NCI-H128 (cell line): ENCODE measurements around the gene ATXN1L.
"Not testable (repeated sequence)": the region's sequence is repeated elsewhere in the genome, so short reads cannot be mapped to it uniquely, and the experiment has no call there.

Experiments used
- DNase-seq: peaks from one replicate; lab custom pipeline; 2025; ENCODE audit not compliant: unreplicated experiment; lab: John Stamatoyannopoulos, UW

Gene ATXN1L

DNA sequence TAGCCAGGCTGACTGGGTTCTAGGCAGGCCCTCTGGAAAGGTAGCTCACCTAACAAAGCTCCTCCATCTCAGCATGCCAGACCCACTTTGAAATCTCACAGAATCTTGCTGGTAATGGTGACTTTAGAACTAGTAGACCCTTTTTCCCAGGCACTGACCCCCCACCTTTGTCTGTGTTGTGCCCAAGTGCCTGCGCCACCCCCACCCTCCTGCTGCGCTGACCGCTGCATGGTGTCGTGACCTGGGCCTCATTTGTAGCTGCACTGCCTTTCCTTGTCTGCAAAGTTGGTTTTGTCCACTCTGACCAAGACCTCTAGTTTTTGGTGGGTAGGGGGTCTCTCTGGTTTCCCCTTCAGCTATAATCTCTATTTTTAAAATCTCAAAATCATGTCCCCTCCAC, 6.8 kb downstream of the ATXN1L start:
- no peak for DNase-seq

DNA sequence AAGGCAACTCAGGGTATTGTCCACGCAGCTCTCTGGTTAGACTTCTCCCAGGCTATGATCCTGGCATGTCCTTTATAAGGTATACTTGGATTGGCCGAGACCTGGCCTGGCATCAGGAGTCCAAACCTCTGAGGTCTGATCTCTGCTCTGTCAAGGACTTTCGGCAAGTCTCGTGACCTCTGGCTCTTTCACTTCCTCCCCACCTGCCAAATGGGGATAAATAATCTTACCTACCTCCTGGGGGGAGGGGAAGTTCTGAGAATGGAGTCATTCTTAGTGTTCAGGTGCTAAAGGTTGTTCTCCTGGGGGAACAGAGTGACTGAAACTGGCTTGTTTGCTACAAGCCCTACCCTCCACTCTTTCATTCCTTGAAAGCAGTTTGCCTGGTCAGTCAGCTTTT, 7.6 kb downstream of the ATXN1L start:
- DNase-seq = no peak

DNA sequence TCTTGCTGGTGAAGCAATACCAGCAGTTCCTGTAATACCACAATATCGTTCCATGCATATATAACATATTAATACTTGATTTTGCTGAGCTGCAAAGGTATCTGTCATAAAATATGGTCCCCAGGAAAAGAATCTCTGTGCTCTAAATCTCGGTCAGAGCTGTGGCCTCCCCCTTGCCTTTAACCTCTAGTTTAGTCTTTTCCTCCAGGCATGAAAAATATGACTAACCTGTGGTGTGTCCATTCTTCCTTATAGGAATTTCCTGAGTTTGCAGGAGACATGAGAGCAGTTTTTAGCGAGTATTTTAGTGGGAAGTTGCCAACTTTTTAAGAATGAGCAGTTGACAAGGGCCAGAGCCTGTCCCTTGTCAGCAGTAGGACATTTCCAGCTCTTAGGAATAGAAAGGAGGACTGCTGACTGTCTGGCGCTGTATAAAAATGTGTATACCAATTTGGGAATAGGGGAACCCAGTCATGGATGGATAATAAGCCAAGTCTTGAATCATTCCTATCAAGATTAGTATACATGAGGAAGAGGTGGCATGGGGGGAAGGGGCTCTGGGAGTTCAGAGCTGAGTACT, 8.7 kb downstream of the ATXN1L start:
- no peak for DNase-seq

DNA sequence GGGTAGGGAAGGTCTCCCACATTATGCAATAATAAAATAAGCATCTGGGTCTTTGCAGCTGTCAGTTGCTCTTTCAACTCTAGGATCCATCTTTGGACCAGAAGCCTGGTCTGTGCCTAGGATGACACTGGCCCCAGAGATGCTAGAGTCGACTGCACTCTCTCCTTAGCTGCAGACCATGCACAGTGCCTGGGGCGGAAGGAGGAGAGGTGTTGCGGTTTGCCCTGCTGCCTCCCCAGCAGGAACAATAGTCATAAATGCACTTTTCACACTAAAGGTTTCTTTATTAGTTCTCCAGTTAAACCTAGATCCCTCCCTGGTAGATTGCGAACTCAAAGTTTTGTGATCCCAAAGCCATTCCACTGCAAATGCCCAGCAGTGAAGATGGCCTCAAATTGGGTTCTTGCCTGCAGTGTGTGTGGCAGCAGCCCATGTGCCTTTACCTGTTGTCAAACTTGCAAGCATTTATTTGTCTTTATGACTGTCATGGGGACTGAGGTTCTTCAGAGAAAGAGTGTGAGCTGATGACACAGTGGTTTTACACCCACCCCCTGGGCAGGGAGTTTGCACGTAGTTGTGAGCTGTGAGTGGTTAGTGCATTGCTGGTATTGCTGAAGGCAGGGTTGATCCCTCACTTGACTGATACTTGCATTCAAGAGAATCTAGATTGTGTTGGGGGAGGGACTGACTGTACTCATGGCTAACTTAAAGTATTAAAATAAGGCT, 10.3 kb downstream of the ATXN1L start:
- DNase-seq = no peak

DNA sequence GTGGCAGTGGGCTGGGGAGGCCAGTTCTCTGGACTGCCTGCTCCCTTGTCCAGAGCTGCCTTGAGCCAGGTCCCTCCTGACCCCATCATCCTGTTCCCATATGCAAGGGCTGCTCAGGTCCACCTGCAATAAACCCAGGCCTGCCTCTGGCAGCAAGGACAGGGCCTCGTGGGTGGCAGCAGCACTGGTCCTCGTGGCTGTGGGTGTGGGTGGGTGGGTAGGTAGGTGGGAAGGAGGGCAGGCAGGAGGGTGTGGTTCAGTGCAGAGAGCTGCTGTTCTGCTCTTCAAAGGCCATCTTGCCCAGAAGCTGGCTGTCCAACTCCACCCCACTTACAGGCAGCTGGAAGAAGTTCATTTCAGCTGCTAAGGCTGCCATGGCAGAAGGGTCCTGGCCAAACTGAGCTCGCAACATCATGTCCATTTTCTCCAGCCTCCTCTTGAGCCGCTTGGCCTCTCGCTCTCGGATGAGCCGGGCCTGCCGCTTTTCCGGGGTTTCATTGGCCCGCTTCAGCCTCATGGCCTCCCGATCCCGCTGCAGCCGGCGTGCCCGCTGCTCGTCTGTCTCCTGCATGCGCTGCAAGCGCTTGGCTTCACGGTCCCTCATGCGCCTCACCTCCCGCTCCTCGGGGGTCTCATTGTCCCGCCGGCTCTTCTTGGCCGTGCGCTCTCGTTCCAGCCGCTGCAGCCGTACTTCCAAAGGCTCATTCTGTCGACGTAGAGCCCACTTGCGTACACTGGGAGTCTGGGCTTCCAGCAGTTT, 14.2 kb downstream of the ATXN1L start:
- no peak for DNase-seq

DNA sequence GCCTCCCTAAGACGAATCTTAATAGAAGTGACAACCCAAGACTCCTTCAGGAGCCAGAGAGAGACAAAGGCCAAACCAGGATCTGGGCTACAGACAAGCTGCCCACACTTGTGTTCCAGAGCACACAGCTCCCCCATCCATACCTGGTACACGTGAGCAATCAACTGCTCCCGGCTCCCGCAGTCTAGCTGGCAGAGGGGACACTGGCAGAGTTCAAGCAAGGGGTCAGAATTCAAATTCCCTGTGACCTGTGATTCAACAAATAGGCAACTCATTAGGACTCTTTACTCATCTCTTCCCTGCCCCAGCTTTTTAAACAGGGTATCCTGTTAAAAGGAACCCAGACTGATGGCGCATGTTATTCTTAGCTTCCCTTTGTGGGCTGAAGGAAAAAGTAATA, 18.2 kb downstream of the ATXN1L start:
- DNase-seq = no peak

DNA sequence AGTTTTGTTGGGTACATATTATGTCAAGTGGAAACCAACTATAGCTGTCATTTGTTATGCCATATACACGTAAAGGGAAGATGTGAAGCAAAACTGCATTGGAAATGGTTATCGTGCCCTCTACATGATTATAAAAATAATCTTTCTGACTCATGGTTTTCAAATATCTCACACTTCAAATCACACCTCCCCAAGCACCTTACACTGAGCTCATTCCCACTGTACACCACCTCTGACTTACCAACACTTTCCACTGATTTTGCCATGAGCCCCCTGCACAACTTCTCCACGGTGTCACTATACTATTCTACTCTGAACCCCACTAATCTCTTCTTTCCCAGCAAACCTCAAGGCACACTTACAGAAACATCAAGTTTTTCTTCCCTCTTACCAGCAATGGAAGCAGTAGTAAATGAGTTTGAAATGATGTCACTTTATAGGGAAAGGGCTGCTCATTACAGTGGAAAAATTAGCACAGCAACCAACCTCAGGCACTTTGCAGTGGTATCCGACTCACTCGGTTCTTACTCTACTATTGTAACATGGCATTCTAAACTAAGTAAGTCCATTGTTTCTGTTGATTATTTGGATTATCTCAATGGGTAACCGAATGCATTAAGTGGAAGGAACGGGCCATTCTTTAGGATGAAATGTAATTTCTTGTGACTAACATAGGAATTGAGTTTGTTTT, 19.5 kb downstream of the ATXN1L start:
- DNase-seq = no peak

DNA sequence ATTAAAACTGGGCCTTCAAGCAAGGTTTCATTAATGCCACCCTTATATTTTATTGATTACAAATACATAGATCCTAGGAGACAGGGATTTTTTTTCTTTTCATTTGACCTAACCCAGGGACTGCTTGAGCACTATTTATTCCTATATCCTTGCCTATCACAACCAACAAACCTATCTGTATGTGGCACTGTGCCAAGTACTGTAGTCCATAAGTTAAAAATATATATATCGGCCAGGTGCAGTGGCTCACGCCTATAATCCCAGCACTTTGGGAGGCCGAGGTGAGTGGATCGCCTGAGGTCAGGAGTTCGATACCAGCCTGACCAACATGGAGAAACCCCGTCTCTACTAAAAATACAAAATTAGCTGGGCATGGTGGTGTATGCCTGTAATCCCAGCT, 21.4 kb downstream of the ATXN1L start:
- not testable (repeated sequence) for DNase-seq

DNA sequence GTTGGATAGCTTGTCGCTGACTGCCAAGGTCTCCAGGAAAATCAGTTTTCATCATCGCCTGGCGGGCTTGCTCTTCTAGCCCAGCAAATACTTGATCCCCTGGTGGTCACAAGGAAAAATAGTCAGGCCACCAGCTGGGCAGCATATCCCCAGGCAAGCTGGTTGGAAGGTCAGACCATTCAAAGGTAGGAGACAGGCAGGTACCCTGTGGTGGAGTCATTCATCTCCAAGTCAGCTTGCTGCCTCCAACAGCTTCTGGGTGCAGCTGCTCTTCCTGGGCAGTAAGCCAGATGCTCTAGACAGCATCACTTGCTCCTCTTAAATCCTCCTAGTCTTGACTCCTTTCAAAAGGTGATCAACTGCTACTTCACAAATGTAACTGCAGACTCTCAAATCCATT, 22.2 kb downstream of the ATXN1L start:
- DNase-seq = no peak

DNA sequence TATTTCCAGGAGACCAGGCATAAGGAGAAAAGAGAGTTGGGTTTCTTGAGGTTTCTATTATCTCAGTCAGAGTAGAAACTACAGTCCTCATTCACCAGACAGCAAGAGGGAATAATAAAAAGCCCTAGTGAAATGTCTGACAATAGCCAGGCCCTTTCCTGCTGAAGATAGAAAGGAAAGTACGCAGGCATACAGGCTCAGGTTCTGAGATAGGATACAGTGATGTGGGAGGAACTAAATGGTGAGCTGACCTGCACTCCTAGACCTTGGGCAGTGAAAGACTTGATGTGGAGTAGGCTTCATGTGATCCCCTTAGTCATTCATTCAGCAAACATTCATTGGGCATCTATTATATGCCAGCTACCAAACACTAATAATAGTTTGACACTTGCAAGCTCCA, 23.3 kb downstream of the ATXN1L start:
- DNase-seq = no peak

DNA sequence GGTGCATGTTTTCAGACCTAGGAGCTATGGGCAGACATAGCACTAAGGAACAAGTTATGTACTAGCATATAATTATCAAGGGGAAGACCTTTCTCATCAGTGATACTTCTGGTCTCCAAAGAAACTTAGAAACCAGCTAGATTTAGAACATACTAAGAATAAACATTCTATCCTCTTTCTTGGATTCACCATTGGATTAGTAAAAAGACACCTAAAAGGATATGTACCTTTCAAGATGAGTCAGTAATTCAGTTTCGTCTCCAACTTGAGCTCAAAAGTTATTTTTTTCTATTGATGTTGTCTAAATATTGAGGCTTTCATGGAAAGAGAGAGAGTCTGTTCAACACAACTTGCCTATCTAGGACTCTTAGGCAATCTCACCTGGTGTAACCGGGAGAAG, 25.0 kb downstream of the ATXN1L start:
- DNase-seq = no peak

DNA sequence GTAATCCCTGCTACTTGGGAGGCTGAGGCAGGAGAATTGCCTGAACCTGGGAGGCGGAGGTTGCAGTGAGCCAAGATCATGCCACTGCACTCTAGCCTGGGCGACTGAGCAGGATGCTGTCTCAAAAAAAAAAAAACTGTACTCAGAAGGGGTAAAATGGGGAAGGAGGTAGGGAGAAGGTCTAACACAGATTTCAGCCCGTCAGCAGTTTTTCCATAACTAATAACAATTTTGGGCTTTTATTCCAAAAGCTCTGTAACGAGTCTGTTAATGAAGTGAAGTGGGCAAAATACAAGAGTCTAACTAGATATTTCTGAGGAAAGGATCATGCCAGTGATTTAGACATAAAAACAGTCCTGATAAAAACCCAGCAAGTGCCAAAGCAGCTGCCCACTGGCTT, 27.4 kb downstream of the ATXN1L start:
- DNase-seq = no peak

DNA sequence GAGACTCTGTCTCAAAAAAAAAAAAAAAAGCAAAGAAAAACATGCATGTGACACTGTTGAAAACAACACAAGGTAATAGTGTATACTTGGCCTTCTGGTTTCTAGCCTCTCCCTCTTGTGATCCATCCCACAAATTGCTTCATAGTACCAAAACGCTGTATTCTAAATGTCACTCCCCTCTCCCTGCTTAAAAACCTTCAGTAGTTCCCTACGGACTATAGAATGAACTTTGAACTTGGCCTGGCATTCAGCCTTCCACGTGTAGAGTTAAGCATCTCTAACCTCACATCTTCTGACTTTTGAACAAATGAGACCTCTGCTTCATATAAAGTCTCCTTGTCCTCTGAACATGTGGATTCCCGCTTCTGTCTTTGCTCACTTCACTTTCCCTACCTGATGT, 33.1 kb downstream of the ATXN1L start:
- no peak for DNase-seq

DNA sequence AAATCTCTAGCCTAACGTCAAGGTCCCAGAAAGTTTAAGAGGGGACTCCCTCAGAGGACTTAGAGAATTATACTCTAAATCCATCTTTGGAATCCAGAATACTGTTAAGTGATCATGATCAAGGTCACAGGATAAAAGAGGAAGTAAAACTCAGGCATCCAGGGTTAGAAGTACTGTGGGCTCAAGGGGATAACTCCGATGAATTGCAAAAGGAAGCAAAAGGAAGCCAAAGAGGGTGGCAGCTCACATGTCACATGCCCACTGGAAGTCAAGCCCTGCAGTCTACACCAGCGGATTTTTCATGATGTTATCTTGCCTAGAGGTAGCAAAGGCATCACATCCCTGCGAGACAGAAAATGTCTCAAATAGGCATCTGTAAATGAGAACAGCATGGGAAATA, 34.4 kb downstream of the ATXN1L start:
- DNase-seq = no peak

DNA sequence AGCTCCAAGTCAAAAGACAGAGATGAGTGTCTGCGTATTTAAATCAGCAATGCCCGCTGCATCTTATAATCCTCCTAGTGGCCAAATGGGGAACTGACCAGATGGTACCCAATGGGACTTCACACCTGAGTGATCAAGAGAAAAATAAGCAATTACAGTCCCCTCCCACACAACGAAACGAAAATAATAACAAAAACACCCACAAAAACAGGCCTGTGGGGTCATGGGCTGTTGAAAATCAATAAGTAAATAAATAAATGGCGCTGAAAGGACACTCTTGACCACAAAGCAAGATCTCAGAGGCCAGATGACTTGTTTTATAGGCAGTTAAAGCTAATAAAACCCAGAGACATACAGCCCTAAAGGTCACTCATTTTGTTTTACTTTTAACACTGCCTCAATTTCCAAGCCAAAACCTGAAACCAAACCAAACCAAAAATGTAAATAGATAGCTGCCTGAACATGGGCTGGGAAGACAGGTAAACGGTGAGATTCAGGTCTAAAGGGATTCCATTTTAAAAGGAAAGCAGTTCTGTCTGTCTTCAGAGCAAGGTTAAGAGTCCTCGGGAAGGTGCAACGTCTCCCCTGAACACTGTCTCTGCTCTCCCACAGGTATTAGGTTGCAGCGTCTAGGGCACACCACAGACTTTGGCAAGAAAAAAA, 36.9 kb downstream of the ATXN1L start:
- DNase-seq = peak; percentile 43

DNA sequence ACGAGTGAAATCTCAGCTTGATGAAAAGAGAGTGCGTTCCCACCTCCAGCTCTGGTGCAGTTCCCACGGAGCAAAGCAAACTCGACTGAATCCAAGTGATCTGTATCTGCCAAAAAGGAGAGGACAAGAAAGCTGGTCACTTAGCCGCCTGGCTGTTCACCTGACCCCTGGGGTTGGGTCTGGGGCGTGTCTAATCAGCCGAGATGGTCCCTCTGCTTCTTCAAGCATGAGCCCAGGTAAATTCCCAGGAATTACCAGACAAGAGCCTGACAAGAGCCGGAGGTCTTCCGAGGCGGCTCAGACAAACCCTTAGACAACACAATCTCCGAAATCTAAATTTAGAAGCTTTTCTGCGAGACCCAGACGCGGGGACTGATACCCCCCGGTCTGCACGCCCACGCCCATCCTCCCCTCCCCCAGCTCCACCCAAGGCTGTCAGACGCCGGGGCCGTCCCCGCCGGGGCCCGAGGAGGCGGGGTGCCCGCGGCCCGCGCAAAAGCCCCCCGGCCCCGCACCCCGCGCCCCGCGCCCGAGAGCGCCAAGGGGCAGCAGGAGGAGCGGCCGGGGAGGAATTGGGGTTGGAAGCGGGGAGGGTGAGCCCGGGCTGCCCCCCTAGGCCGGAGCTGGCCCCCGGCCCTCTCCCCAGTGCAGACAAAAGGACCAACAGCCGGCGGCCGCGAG, 37.5 kb downstream of the ATXN1L start:
- DNase-seq = no peak

DNA sequence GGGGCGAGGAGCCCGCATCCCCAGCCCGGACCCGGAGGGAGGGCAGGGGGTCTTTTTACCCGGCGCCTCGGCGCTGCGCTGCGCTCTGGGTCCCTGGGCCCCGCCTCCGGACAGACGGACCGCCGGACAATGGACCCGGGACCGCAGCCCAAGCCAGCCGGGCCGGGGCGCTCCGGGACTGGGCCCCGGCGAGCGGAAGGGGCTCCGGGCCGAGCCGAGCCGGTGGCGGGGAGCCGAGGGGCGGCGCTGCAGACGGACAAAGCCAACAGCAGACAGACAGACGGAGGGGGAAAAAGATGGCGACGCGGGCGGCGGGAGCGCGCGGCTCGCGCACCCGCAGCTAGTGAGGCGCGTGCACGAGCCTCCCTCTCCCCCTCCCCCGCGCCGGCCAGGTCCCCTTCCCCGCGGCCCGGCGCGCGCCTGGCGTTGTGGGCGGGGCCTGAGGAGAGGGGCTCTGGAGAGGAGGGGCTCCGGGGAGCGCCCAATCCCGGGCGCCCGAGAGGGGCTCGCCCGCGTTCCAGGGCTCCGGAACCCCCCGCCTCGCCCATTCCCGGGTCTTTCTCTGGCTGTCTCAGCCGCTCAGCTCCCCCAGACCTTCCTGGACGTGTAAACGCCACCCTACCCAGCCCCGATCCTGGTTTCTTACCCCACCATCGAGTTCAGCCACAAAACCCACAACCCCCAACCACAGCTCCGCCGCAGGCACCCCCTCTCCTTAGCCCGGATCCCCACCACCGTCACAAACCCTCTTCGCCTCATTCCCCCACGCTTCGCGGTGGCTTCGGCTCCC, 38.3 kb downstream of the ATXN1L start, which contains the start of gene ZNF821:
Gene ZNF821 (minus strand): TSS at position 334 of the 790 bp plus-strand sequence. CDS start 4,236 bp downstream, outside the sequence.
- DNase-seq = peak; percentile 56

DNA sequence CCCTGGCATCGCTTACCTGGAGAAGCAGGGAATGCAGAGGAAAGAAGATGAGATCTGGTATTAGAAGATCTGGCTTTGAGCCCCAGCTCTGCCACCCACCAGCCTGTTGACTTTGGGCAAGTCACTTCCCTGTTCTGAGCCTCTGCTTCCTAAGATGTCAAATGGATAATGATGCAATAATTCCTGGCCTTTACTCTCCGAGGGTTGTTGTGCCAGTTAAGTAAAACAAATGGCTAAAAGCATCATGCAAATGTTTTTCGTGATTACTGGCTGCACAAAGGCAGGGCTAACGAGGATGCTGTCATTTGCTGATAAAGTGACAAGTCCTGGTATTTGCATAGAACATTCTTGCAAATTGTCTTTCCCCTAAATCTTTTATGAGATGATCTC, 39.5 kb downstream of the ATXN1L start:
- no peak for DNase-seq

DNA sequence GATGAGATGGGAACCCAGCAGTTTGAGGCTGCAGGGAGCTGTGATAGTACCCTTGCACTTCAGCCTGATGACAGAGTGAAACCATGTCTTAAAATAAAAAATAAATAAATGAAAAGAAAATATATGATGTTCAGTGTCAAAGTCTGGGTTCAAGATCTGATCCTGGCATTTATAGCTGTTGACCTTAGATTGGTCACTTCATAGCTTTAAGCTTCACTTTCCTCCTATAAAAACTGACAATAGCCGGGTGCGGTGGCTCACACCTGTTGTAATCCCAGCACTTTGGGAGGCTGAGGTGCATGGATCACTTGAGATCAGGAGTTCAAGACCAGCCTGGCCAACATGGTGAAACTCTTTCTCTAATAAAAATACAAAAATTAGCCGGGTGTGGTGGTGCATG, 43.4 kb downstream of the ATXN1L start:
- DNase-seq = no peak

DNA sequence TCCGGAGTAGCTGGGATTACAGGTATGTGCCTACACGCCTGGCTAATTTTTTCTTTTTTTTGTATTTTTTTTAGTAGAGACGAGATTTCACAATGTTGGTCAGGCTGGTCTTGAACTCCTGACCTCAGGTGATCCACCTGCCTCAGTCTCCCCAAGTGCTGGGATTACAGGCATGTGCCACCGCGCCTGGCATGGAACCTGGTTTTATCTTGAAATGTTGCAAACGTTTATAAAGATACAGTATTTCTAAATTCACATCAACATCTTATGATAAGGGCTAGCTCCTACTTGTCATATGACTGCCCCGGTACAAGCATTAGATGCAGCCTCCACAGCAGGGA, 48.1 kb downstream of the ATXN1L start:
- DNase-seq = no peak
